ENCODE data around the gene SPOP.
"Not testable (repeated sequence)": the region's sequence is repeated elsewhere in the genome, so short reads cannot be mapped to it uniquely, and the experiment has no call there.

SPOP gene

GRCh38 chr17:49564638-49565037 lies 113.3 kb downstream of the SPOP start:
- DNase-seq (ENCODE audit: low read depth), result no peak
- no peak overlapping the region for H3K4me3 ChIP-seq (ENCODE audit: low read depth, low read length)

GRCh38 chr17:49557312-49558024 lies 120.4 kb downstream of the SPOP start:
- DNase-seq (ENCODE audit: low read depth), result no peak
- H3K4me3 ChIP-seq (ENCODE audit: low read depth, low read length), result no peak overlapping the region

GRCh38 chr17:49556223-49556943 lies 121.5 kb downstream of the SPOP start:
- no peak overlapping the region for H3K4me3 ChIP-seq (ENCODE audit: low read depth, low read length)
- DNase-seq (ENCODE audit: low read depth), result no peak

GRCh38 chr17:49555495-49556222 lies 122.2 kb downstream of the SPOP start:
- H3K4me3 ChIP-seq (ENCODE audit: low read depth, low read length), result no peak overlapping the region
- no peak for DNase-seq (ENCODE audit: low read depth)

- no peak overlapping the region for H3K4me3 ChIP-seq (ENCODE audit: low read depth, low read length)
- DNase-seq (ENCODE audit: low read depth), result no peak
Measured at GRCh38 chr17:49554694-49555494, 123.0 kb downstream of the SPOP start.

GRCh38 chr17:49553676-49554335 lies 124.1 kb downstream of the SPOP start:
- no peak for DNase-seq (ENCODE audit: low read depth)
- no peak overlapping the region for H3K4me3 ChIP-seq (ENCODE audit: low read depth, low read length)

- no peak overlapping the region for H3K4me3 ChIP-seq (ENCODE audit: low read depth, low read length)
- DNase-seq (ENCODE audit: low read depth), result no peak
Measured at GRCh38 chr17:49552070-49552751, 125.7 kb downstream of the SPOP start.

- no peak overlapping the region for H3K4me3 ChIP-seq (ENCODE audit: low read depth, low read length)
- DNase-seq (ENCODE audit: low read depth), result no peak
Measured at GRCh38 chr17:49551221-49552069, 126.5 kb downstream of the SPOP start.

- not testable (repeated sequence) for DNase-seq (ENCODE audit: low read depth); H3K4me3 ChIP-seq (ENCODE audit: low read depth, low read length)
Measured at GRCh38 chr17:49550764-49551163, 127.1 kb downstream of the SPOP start.

GRCh38 chr17:49549691-49550678 lies 127.9 kb downstream of the SPOP start:
- H3K4me3 ChIP-seq (ENCODE audit: low read depth, low read length), result no peak overlapping the region
- no peak for DNase-seq (ENCODE audit: low read depth)

- no peak for DNase-seq (ENCODE audit: low read depth)
- no peak overlapping the region for H3K4me3 ChIP-seq (ENCODE audit: low read depth, low read length)
Measured at GRCh38 chr17:49549311-49549605, 128.6 kb downstream of the SPOP start.

Data from skeletal muscle cell (primary cell).